SH-SY5Y (cell line): ENCODE measurements around the gene ROPN1L.

Source experiments
- GATA2 ChIP-seq: IDR thresholded peaks from 2 replicates; pipeline ENCODE4 v1.6.1; 2011; ENCODE audit warnings: mild to moderate bottlenecking, low read depth, low read length
- GATA3 ChIP-seq: IDR thresholded peaks from 2 replicates; pipeline ENCODE4 v1.6.1; 2011; ENCODE audit warnings: low read depth, mild to moderate bottlenecking, low read length, moderate library complexity

DNA sequence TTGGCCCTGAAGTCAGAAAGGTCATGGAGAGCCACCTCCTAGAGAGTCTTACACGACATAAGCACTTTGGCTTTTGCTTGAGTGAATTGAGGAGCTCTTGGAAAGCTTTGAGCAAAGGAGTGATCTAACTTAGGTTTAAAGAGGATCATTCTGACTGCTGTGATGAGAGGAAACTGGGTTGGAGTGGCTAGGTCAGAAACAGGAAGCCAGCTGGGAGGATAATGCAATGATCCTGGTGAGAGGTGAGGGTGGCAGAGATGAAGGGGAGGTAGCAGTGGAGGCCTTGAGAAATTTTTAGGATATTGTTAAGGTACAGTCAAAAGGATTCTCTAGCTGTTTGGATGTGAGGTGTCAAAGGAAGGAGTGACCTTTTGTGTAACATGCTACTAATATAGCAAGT lies 32.2 kb upstream of the ROPN1L start:
- TF ChIP-seq GATA2 (no peak), GATA3 (no peak)
